GM18909 (cell line): ENCODE results near the gene THTPA.

Experiments
- ATAC-seq: cut with Tn5 transposase; IDR thresholded peaks from one replicate; pipeline ENCODE4 v1.9.1; 2021; ENCODE audit warnings: mild to moderate bottlenecking; ENCODE audit not compliant: unreplicated experiment, poor library complexity

The THTPA gene

GRCh38 chr14:23550131-23550811, 5.8 kb upstream of the THTPA start:
- no peak for ATAC-seq

GRCh38 chr14:23550812-23551265, 5.2 kb upstream of the THTPA start:
- ATAC-seq: no peak

GRCh38 chr14:23551266-23552028, 4.6 kb upstream of the THTPA start, which contains the start of gene ZFHX2:
TSS of gene ZFHX2 (minus strand) at chr14:23551765. CDS start at chr14:23535325, 16,440 bp downstream.
- ATAC-seq: peak; percentile 67

GRCh38 chr14:23555533-23555881, 564 bp upstream of the THTPA start:
- ATAC-seq: no peak

- ATAC-seq: no peak
Observed at GRCh38 chr14:23556700-23557440, 799 bp downstream of the THTPA start.

GRCh38 chr14:23557521-23557920, 1.4 kb downstream of the THTPA start:
- ATAC-seq: no peak

- ATAC-seq: no peak
Observed at GRCh38 chr14:23557946-23558345, 1.9 kb downstream of the THTPA start.

- no peak for ATAC-seq
Observed at GRCh38 chr14:23558346-23559009, 2.4 kb downstream of the THTPA start.

GRCh38 chr14:23559010-23559925, 3.2 kb downstream of the THTPA start:
- ATAC-seq: no peak

- ATAC-seq: no peak
Observed at GRCh38 chr14:23559926-23560520, 4.0 kb downstream of the THTPA start.

- no peak for ATAC-seq
Observed at GRCh38 chr14:23561259-23561658, 5.2 kb downstream of the THTPA start.

- ATAC-seq: no peak
Observed at GRCh38 chr14:23561873-23562821, 6.1 kb downstream of the THTPA start.

- no peak for ATAC-seq
Observed at GRCh38 chr14:23562822-23563472, 6.9 kb downstream of the THTPA start.

GRCh38 chr14:23563473-23564180, 7.6 kb downstream of the THTPA start:
- no peak for ATAC-seq

- no peak for ATAC-seq
Observed at GRCh38 chr14:23564181-23564812, 8.2 kb downstream of the THTPA start.

GRCh38 chr14:23564876-23565275, 8.8 kb downstream of the THTPA start:
- no peak for ATAC-seq
